GM19324 (cell line): ENCODE measurements around the gene ETS1.

ENCODE experiments used
- ATAC-seq: cut with Tn5 transposase; IDR thresholded peaks from one replicate; pipeline ENCODE4 v1.9.1; 2021; ENCODE audit warnings: mild to moderate bottlenecking, moderate library complexity; ENCODE audit not compliant: unreplicated experiment, low FRiP score

ETS1 gene

DNA sequence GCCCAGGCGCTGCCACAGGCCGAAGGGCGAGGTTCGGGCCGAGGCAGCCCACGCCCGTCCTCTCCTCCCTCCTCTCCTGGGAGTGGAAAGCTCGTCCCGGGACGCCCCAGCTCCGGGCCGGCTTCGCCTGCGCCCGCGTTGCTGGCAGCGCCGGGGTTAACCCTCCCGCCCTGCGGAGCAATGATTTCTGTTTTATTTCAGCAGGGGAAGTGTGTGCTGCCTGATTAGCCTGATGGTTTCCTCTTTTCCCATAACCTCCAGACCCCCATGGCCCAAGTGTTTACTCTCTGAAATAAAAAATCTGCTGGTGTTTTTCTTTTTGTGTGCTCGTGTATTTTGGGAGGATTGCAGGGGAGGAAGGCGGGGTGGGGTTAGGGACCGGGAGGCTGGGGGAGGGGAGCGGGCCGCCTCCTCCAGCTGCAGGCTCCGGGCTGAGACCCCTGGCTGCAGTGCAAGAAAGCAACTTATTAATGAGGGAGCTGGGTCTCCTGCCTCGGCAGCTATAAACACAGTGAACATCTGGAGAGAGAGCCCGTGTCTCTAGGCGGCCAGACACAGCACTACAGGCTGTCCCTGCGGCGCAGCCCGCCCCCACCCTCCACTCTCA, 38.6 kb downstream of the ETS1 start:
- no peak for ATAC-seq

DNA sequence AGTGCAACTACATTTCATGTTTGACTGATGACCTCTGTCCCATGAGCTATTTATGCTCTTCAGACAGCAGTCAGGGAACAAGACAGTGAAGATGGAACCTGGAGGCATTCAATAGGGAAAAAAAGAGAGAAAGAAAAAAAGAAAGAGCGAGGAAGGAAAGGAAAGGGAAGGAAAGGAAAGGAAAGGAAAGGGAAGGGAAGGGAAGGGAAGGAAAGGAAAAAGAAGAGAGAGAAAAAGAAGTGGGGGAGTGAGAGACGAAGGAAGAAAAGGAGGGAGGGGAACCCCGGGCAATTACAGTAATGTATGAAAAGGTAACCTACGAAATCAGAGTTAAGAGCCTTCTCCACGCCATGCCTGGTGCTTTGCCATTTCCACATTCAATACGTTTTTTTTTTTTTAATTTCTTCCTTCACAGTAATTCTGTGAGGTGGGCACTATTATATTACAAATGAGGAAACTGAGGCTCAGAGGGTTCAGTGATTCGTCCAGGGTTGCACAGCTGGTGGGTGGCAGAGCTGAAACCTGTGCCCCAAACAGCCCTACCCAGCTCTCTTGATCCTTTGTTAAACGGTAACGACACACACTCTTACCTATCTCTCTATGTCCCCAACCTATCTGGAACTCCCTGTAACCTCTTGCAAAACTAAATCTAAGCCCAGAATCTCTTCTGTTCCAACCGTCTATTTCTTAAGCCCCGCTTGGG, 39.3 kb downstream of the ETS1 start:
- no peak for ATAC-seq

DNA sequence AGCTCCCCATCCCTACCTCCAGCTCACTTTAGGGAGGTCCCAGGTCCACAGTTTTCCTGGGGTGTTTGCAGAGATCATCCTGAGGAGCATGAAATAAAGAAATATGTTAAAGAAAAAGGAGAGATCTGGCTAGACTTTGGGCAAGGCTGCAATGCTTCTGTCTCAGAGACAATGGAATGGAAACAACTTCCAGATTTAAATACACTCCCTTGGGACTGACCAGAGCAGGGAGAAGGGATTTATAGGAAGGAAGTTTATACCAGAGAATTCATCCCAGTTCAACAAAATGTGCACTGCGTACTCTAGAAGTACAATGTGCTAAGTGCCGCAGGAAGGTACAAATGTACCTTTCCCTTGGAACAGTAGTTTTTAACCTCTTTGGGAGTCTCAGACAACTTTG, 40.4 kb downstream of the ETS1 start:
- no peak for ATAC-seq

DNA sequence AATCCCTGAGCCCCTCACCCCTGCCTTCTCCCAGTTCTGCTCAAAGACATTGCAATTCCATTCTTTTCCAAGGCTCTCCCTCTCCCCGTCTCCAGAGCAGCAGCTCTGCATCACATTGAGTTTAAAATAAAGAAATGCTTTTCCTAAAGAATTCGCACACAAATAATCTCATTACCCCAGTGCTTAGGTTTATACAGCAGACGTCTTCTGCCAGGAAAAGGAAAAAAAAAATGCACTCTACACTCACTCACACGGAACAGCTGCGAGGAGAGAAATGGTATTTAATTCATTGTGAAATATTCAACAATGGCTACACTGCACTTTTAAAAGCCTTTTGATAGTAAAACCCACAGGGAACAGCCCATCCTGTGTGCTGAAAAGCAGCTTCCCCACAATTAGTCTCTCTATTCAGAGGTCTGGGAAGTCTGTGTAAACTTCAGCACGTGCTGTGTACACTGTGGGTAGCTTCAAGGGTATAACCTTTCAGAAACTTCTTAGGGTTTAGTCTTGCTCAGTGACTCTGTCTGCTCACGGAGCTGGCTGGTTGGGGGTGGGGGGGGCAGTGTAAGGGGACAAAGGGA, 42.8 kb downstream of the ETS1 start:
- no peak for ATAC-seq

DNA sequence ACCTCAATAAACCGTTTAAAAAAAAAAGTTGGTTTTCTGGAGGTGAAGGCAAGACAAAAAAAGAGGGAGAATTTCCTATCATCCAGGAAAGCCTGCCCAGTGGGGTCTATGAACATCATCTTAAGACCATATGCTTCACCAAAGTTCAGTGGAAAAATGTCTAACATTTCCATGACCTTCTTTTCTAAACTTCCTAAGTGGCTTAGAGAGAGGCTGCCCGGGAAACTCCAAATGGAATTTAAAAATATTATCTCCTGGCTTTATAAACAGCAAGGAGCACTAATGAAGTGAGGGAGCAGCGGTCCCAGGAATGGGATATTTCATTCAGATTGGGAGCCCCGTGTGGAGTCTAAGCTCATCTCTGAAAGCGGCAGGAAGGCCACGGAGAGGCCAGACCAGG, 46.9 kb downstream of the ETS1 start:
- ATAC-seq, result no peak

DNA sequence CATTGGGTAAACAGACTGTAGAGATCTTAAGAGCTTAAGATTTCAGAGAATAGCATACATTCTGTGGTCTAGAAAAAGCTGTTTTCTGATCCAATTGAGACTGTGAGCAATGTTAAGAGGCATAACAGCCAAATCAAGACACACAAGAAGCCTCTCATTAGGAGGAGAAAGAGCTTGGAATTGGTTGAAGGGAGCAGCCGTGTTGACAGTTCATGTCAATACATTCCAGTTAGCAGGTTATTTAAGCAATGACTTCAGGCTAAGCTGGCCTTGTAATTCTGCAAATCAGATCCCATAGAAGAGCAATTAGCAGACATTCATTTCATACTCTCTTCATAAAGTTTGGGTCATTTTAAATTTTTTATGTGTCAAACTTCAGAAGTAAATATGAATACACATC, 50.9 kb downstream of the ETS1 start:
- no peak for ATAC-seq

DNA sequence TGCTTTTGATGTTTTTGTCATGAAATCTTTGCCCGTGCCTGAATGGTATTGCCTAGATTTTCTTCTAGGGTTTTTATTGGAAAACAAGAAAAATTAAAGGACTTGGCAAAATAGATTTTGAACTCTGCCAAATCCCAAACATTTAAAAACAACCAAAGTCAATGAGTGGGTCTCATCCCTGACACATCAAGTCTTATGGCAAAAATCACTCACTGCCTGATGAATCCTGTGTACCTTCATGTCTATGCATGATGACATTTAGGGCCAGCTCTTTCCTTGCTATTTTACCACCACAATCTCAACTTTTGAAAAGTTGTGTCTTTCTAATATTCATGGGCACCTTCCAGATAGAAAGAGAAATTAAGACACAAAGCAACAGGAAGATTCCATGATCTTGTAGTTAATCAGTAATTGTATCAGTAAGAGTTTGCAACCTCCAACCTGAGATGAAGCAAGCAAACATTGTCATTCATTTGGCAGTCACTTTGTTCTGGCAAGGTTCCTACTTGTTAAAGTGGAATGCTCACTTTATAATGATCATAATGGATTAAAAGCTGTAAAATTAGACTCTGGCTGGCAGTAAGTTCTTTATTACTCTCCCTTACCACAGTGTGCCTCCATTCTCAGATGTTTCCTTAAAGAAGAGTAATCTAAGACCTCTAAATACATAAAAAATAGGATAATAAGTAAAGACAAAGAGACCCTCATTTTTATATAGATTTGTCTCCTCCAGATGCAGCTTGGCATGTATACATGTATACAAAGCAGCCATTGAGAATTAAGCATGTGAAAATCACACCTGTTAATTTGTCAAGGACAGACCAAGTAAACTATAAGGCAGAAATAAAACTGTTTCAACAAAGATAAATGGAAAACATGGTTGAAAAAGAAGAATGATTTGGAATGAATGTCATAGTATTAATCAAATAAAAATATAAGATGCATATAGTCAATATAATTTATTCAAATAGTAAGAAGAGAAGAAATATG, 51.6 kb downstream of the ETS1 start:
- ATAC-seq, result no peak

DNA sequence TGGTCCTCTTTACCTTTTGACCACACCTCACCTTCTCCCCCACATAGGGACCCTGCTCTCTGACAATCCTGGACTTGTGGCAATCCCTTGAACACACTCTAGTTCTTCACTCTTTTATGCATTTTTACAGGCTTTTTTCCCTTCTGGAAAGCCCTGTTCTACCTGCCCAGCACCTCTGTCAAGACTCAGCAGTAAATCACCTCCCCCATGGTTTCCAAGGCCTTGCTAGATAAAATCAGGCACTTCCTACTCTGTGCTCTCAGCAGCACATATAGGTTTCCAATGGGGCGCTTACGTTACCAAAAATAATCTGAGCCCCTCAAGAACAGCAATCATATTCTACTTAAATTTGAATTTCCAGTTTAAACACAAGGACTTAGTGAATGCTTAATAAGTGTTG, 53.9 kb downstream of the ETS1 start:
- no peak for ATAC-seq

DNA sequence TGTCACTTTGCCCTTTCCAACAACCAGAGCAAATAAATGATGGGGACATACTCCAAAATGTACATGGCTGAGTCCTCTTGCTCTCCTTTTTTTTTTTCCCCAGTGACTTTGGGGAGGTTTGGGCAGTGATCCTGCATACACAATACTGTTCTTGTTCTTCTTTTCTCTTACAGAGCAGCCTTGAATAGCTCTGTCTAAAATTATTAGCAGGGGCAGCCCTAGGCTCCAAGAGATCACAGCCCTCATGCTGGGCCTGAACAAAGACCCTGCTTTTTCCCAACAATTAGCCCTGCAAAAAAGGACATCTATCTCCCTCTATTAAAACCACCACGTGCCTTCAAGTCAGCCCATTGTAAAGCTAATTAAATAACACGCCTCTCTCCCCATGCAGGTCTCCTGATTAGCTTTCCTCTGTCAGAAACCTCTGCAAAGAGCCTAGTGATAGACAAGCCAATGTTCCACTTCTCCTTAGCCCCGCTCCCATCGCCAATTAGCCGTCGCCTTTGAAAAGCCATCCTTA, 54.7 kb downstream of the ETS1 start:
- no peak for ATAC-seq

DNA sequence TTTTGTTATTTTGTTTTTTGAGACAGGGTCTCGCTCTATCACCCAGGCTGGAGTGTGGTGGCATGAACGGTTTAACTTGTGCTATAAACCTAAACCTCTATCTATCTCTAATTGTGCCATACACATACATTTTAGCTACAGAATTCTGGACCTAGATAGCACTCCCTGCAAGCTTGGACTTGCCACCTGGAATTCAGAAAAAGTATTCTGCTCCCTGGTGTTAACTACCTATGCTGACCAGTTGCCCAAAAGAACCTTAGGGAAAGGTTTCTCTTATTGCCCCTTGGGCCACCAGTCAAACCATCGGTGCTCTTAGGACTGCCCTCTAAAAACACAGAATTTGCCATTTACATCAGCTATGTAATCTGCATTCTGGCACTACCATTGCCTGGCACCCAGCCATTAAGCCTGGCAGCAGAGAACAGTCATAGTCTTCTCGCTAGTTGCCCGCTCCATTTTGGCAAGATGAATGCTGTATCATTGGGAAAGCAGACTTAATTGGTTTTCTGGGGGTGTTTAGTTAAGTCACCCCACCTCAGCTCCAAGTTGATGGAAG, 55.3 kb downstream of the ETS1 start:
- ATAC-seq, result no peak

DNA sequence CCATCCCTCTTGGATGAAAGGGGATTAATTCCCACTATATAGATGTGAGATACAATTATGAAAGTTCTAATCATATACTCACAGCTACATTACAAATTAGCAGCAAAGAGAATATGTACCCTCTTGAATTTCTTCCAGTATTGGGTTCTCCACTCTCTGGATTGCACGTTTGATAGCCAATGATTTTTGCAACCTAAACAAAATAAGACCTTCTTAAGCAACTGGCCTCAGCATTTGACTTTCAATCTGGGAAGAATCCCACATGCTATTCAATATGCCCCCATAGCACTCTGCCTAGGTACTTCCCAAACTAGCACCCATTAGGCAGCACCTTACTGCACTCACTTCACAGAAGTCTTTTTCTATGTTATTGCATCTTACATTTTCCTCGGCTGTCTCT, 55.8 kb downstream of the ETS1 start:
- no peak for ATAC-seq

DNA sequence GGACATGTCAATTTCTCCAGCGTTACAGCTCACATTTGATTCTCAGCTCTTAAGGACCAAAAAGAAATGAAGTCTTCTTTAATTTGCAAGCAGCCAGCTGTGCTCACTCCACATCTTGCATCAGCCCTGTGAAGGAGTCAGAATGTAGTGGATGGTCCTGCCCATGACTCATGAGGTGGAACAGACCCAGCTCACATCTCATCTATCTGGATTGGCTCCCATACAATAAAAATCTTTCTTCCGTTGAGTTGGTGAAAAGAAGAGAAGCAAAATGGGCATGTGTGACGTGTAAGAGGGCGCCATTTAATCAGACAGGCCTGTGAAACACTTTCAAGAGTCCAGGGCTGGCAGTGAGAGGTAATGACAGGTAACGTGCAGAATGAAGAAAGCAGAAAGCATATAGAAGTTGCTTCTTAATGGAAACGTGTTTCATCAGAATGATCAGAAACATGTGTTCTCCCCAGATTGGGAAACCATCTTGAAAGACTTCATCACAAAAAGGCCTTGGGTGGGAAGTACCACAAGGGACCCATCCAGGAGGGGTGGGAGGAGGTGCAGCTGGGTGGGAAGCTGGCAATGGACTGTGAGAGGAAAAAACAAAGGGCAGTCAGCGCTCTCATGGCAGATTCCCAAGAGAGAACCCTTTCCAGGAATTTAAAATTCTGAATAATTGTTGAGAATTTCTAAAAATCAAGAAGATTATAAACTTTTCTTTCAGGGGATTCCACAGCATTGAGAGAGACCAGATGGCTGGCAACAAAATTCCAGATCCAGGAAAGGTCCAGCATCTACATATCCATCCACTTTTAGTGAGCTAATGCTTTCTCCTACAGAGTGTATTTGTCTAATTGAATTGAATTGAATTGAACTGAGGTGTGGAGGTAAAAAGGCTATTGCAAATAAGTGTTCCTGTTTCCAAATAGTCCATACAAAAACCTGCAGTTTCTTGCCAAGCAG, 57.0 kb downstream of the ETS1 start:
- no peak for ATAC-seq

DNA sequence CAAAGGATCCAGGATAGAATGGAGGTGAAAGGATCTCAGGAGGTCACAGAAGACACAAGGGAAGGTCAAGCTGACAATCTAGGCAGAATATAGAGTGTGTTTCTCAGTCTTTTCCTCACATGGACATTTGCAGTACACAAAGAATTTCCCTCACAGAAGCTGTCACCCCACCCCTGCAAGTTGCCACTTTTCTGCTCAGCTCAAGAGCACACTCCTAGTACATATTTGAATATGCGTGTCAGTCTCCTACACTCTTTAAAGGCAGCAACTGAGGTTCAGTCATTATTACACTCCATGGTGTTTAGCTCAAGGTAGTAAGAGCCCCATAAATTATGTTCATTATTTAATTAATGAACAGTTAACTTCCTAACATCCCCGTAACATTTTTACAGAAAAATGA, 59.1 kb downstream of the ETS1 start:
- ATAC-seq, result no peak

DNA sequence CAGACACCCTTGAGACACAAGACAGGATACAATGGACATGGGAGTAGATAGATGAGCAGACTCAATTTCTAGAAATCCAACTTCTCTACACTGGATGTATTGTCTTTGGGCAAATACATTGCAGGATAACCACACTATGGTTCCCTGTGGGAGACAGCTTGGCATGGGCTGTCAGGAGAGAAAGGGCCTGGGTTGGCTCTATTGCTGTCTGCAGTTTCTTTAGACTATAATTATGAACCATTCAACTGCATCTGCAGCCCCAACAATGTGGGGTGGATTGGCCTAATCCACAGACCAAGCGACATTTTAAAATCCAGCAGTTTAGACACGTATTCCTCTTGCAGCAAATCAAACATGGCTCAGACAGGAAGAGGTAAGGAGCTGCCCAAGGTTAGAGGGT, 60.3 kb downstream of the ETS1 start:
- no peak for ATAC-seq

DNA sequence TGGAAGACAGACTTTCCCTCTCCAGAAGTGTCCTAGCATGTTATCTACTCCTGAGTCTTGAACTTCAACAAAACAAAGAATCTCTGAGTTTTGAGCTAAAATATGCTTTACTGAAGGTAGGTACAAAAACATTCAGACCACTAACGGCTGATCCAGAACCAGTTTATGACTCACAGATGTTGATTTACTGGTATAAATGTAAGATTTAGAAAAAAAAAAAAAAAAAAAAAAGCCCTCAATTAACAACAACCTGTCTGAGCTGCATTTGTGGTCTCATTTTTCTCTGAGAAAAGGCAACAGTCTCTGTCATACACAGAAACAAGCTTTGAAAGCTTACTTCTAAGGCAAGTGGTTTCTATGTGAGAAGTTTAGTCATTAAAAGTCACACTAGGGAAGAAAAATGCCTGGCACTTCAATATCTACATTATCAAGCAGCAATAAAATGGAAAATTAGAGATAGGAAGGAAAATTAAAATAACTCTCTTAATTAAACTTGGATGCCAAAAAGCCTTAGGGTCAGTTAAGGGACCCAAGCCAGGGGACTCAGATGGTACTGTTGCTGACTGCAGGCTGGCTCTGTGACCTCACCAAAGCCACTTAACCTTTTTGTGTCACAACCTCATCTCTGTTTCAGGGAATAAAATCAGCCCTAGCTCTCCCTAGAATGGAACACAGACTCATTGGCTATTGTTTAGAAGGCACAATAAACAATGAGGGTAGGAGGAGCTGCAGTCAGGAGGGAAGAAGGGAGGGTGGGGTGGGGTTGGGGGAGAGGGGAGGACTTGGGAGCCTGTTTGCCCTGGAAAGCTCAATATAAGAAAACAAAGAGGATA, 61.7 kb downstream of the ETS1 start:
- no peak for ATAC-seq

DNA sequence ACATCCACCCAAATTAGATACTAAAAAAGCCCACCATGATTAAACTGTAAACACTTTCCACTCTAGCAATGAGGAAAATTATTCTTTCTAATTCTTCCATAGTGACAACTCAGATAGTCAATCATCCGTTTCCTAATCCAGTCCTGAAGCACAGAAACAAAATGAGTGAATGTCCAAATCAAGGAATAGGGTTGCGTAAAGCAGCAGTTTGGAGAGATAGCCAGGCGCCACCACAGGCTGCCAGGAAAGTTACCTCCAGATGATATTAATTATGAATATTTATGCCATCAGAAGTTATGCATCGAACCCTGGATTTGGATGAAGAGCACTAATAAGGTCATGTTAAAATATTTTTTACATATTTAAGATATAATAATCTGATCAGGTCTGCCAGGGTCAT, 63.2 kb downstream of the ETS1 start:
- ATAC-seq, result no peak

DNA sequence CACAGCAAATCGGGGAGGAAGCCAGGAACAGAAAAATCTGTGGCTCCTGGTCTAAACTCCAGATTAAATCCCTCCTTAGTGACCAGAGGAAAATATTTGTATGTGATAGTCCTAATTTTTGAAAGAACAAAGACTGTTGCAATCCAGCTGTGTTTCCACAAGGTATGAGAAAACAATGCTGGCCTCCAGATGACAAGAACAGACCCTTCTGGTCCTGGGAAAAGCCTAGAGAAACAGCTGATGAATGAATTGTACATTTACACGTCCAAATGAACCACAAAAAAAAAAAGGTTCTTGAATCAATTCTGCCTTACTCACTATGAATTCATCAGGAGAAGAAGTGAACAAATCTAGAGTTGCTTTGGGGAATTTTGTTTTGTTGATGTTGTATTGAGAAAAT, 63.7 kb downstream of the ETS1 start:
- ATAC-seq, result no peak

DNA sequence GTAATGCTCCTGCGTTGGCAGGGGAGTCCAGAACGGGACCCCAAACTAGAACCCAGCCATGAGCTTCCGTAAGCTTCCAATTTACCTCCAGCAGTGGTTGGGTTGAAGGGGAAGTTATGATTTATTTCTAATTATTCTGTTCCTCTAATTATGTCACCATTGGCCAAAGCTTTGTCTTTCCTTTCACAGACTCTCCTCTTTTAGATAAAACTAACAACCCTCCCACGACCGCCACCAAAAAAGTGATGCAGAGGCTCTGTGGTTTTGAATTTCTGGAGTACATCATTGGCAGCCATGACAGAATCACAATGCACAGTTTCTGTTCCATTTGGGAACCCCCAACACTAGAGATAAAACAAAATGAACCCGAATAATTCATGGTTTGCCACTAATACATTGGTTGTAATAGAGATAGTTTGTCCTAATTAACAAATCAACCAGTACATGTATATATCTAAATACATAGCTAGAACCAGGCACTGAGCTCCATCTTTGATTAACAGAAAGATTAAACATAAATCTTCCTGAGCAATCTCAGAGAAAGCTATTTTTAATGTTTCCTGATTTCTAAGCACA, 64.3 kb downstream of the ETS1 start:
- ATAC-seq, result no peak
